Measurements from ENCODE around the gene STK32C. TPM values are rescaled to one million over a fixed set of nuclear protein-coding genes. Genes with fewer than 3 reads are reported as not detected.

The STK32C gene
- total and polyA plus RNA-seq, 2 of the 4 experiments (the other 2 are of a cell fraction): 5.0 to 8.3 TPM

DNA sequence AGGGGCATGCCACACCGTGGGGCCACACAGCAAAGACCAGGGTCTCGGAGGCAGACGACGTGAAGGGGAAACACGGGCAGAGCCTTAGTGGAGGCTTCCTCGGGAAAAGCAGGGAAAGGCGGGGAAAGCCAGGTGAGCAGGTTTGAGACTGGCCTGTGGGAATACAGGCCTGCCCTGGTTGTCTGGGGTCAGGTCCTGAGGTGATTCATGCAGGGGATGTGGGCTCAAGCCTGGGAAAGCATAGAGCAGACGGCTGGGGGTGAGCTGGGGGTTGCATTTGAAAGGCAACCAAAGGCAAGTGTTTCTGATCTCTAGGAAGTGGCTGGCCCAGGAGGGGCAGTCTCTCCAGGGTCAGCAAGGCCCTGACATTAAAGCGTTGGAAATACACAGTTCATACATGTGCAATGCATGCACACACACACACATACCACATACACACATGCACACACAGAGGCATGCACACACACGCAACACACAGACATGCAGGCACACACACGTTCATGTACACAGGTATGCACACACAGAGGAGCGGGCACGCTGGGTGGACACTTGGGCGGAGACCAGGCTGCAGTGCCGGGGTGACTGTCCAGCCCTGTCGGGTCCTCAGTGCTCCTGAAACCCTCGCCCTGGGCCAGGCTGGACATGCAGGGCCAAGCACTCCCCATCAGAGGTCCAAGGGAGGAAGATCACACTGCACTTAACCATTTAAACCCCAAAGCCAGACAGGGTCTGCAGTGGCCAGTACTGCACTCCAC lies 69.2 kb downstream of the STK32C start:
- TF ChIP-seq RAD21 (IDR thresholded peaks at IDR 0.05; ENCODE audit: low read length) (no peak), USF2 (IDR thresholded peaks at IDR 0.05; ENCODE audit: low read depth, low read length) (no peak), POLR2A (IDR thresholded peaks at IDR 0.05; ENCODE audit: low read depth, low read length) (no peak), CHD1 (IDR thresholded peaks at IDR 0.05; ENCODE audit: low read depth, low read length) (no peak), BHLHE40 (IDR thresholded peaks at IDR 0.05; ENCODE audit: low read depth, low read length) (no peak), SMC3 (IDR thresholded peaks at IDR 0.05; ENCODE audit: low read depth, low read length) (no peak), FOS (IDR thresholded peaks at IDR 0.05; ENCODE audit: low read depth, low read length) (no peak), RCOR1 (IDR thresholded peaks at IDR 0.05; ENCODE audit: insufficient replicate concordance, low read length) (no peak), RFX5 (IDR thresholded peaks at IDR 0.05; ENCODE audit: low read depth, low read length) (no peak)

More for the DNA sequence above, 69.2 kb downstream of the STK32C start:
- H3K23ac ChIP-seq (ENCODE audit: low read depth, low read length): no peak overlapping the region
- ChIA-PET POLR2A (ENCODE audit: unreplicated experiment) (no interaction called here), CTCF (no interaction called here)
- H2BK5ac ChIP-seq (ENCODE audit: low read depth, low read length, poor library complexity, severe bottlenecking): no peak overlapping the region
- no peaks in the 10 kb centered on the region for H3K9me3 ChIP-seq (ENCODE audit: control insufficient read depth, insufficient read depth, low read length)
- in situ Hi-C loops (cut with MboI; ENCODE audit: low sequenced_read_pairs) (no loop called here), dilution Hi-C loops (cut with HindIII; ENCODE audit: low sequenced_read_pairs, unreplicated experiment) (loop anchor here (25.0 kb wide), 1 partner anchor 99 kb away; the partner anchor contains the start of gene LRRC27), intact Hi-C loops (cut with micrococcal nuclease) (no loop called here)
- 70% methylated on average over 10 of the region's 17 CpGs; no CpG with 5 or more reads in 1 of the 2 experiments for WGBS, 2 experiments (ENCODE audit: extremely low coverage in 2 of 2, insufficient read length in 1 of 2)
- no peak overlapping the region for H3K4ac ChIP-seq (ENCODE audit: low read depth, low read length)
- no peak overlapping the region for H3K9ac ChIP-seq (ENCODE audit: low read depth, low read length)
- no peak overlapping the region for H4K8ac ChIP-seq (ENCODE audit: low read depth in 2 of 2, low read length in 2 of 2)
- BruUV-seq (replicated peaks): no TSS peak
- H4K5ac ChIP-seq (ENCODE audit: low read depth, low read length): no peak overlapping the region
- no peak overlapping the region for H4K91ac ChIP-seq (ENCODE audit: insufficient read depth, low read depth, low read length)
- no peak overlapping the region for H3K4me2 ChIP-seq (ENCODE audit: low read depth, low read length)
- H3K27me3 ChIP-seq (ENCODE audit: control insufficient read depth, insufficient read depth, low read length): peaks cover 9% of the 10 kb centered on the region; the same call in 1 of the 2 replicates
- H2BK15ac ChIP-seq (ENCODE audit: low read depth, low read length): no peak overlapping the region
- H4K20me1 ChIP-seq (ENCODE audit: insufficient read depth, low read length): no peaks in the 10 kb centered on the region
- no peak overlapping the region for H2BK120ac ChIP-seq (ENCODE audit: low read depth, low read length)
- no peak overlapping the region for H3K14ac ChIP-seq (replicated peaks; ENCODE audit: low read depth, low read length)
- H2AFZ ChIP-seq (replicated peaks; ENCODE audit: low read length, poor library complexity): peak overlapping the region; percentile 18
- no peak overlapping the region for H3K18ac ChIP-seq (ENCODE audit: low read depth, low read length)
- H3K36me3 ChIP-seq (ENCODE audit: control insufficient read depth, insufficient read depth, low read length): no peaks in the 10 kb centered on the region
- no peak overlapping the region for H2AK5ac ChIP-seq (ENCODE audit: low read depth, low read length)
- H3K79me1 ChIP-seq (ENCODE audit: low read depth in 1 of 2, low read length in 2 of 2): no peaks in the 10 kb centered on the region
- no peaks in the 10 kb centered on the region for H3K4me1 ChIP-seq (ENCODE audit: control insufficient read depth, insufficient read depth, low read length)
- no peak overlapping the region for H2BK20ac ChIP-seq (ENCODE audit: low read depth, low read length)
- no peak overlapping the region for H3K56ac ChIP-seq (ENCODE audit: extremely low read depth, insufficient read depth, low read length)
- ATAC-seq (ENCODE audit: low read depth) (no peak), DNase-seq (no peak)
- peak overlapping the region; percentile 28 for H2AK9ac ChIP-seq (replicated peaks; ENCODE audit: low read depth, low read length, poor library complexity)
- no peaks in the 10 kb centered on the region; the same call in 1 of the 2 replicates for H3K9me1 ChIP-seq (ENCODE audit: insufficient read depth, low read length)
- H3K4me3 ChIP-seq (ENCODE audit: insufficient read depth, low read depth, low read length): no peak overlapping the region
- no peak overlapping the region for H3K27ac ChIP-seq (ENCODE audit: insufficient read depth, low read length)
